Hepatocyte (in vitro differentiated cells): Measurements from ENCODE around the gene PTDSS2. TPM values are rescaled to one million over a fixed set of nuclear protein-coding genes. Genes with fewer than 3 reads are reported as not detected.

Experiments used
- DNase-seq: peaks from one replicate; pipeline ENCODE4 v3.0.0-alpha.2; 2016; ENCODE audit warnings: low spot score
- H2AFZ ChIP-seq: fragments of 200-600 bp; sonication (generic); 2 replicates; pipeline ENCODE4 v1.6.0; 2016; ENCODE audit warnings: antibody characterized with exemption, mild to moderate bottlenecking
- H3K27ac ChIP-seq: fragments of 200-600 bp; sonication (generic); 2 replicates; pipeline ENCODE4 v1.5.1; 2016; ENCODE audit warnings: mild to moderate bottlenecking
- H3K27me3 ChIP-seq: fragments of 200-600 bp; sonication (generic); 2 replicates; pipeline ENCODE4 v1.6.1; 2016
- H3K36me3 ChIP-seq: fragments of 200-600 bp; sonication (generic); replicated peaks from 2 replicates; pipeline ENCODE4 v1.5.1; 2016; ENCODE audit warnings: low read depth; ENCODE audit not compliant: insufficient read depth
- H3K4me1 ChIP-seq: fragments of 200-600 bp; sonication (generic); 2 replicates; pipeline ENCODE4 v1.5.1; 2016; ENCODE audit warnings: mild to moderate bottlenecking, moderate library complexity; ENCODE audit not compliant: insufficient read depth
- H3K4me2 ChIP-seq: fragments of 200-600 bp; sonication (generic); 2 replicates; pipeline ENCODE4 v1.6.0; 2016
- H3K4me3 ChIP-seq: fragments of 200-600 bp; sonication (generic); 2 replicates; pipeline ENCODE4 v1.5.1; 2016; ENCODE audit warnings: mild to moderate bottlenecking
- H3K79me2 ChIP-seq: fragments of 200-600 bp; sonication (generic); 2 replicates; pipeline ENCODE4 v1.6.0; 2017; ENCODE audit warnings: mild to moderate bottlenecking
- H3K9me2 ChIP-seq: fragments of 200-600 bp; sonication (generic); replicated peaks from 2 replicates; pipeline ENCODE4 v1.6.0; 2017; ENCODE audit warnings: mild to moderate bottlenecking; ENCODE audit not compliant: insufficient read depth
- H3K9me3 ChIP-seq: fragments of 200-600 bp; sonication (generic); 2 replicates; pipeline ENCODE4 v1.5.1; 2016; ENCODE audit warnings: low read depth, mild to moderate bottlenecking
- H4K20me1 ChIP-seq: fragments of 200-600 bp; sonication (generic); 2 replicates; pipeline ENCODE4 v1.6.0; 2016; ENCODE audit warnings: mild to moderate bottlenecking; ENCODE audit not compliant: insufficient read depth, poor library complexity, severe bottlenecking
- EZH2 ChIP-seq: fragments of 200-600 bp; sonication (generic); IDR thresholded peaks from 2 replicates; pipeline ENCODE4 v1.6.1; 2016; ENCODE audit warnings: antibody characterized with exemption, mild to moderate bottlenecking, borderline replicate concordance
- EZH2phosphoT487 ChIP-seq: fragments of 200-600 bp; sonication (generic); IDR thresholded peaks from one replicate; pipeline ENCODE4 v1.6.1; 2018; ENCODE audit warnings: antibody characterized with exemption, mild to moderate bottlenecking, low read depth, moderate library complexity; ENCODE audit not compliant: unreplicated experiment, severe bottlenecking
- WGBS: methylation state at CpG from one replicate; pipeline ENCODE4 v1.1.6; 2016; ENCODE audit warnings: low lambda C conversion rate; ENCODE audit errors: missing lambda C conversion rate; 5-methylcytosine and 5-hydroxymethylcytosine counted together
- polyA plus RNA-seq: library from polyadenylated mRNA; unstranded; fragments of >200 nt; fragmentation: Nextera tagmentation; extraction: Ambion mirVana; gene quantifications from 2 replicates; pipeline ENCODE4 v1.2.1, GENCODE V29; 2016
- total RNA-seq: library from RNA; depleted of rRNA; stranded (reverse); fragments of >200 nt; gene quantifications from 2 replicates; pipeline ENCODE4 v1.2.3, GENCODE V29; 2014
- TF ChIP-seq, protein P1 (sequence below): fragments of 200-600 bp; sonication (generic); IDR thresholded peaks from 2 replicates; pipeline ENCODE4 v1.5.1; 2016; ENCODE audit warnings: antibody characterized with exemption, mild to moderate bottlenecking; ENCODE audit not compliant: poor library complexity

Gene PTDSS2
- total and polyA plus RNA-seq, 2 experiments from 2014 or later = 31.5 to 50.8 TPM

- Histone ChIP-seq H3K79me2 (peaks cover 79% of the 10 kb centered on the region), H3K9me2 (no peaks in the 10 kb centered on the region), H3K4me2 (no peak overlapping the region), H3K4me1 (peaks cover 11% of the 10 kb centered on the region), H4K20me1 (peaks cover 6% of the 10 kb centered on the region), H2AFZ (no peak overlapping the region), H3K27ac (no peak overlapping the region), H3K4me3 (no peak overlapping the region), H3K27me3 (no peaks in the 10 kb centered on the region), H3K9me3 (no peaks in the 10 kb centered on the region), H3K36me3 (no peaks in the 10 kb centered on the region)
- DNase-seq = no peak
- no peak for TF ChIP-seq EZH2
- 87% methylated on average over 13 of the region's 14 CpGs for WGBS
Measured at GRCh38 chr11:454801-455565, 4.9 kb downstream of the PTDSS2 start.

- Histone ChIP-seq H4K20me1 (peaks cover 6% of the 10 kb centered on the region), H3K9me2 (no peaks in the 10 kb centered on the region), H3K4me3 (no peak overlapping the region), H3K27me3 (no peaks in the 10 kb centered on the region), H3K36me3 (no peaks in the 10 kb centered on the region), H2AFZ (no peak overlapping the region), H3K9me3 (no peaks in the 10 kb centered on the region), H3K4me1 (peaks cover 15% of the 10 kb centered on the region), H3K79me2 (peaks cover 76% of the 10 kb centered on the region), H3K27ac (no peak overlapping the region), H3K4me2 (no peak overlapping the region)
- 90% methylated on average over 23 of the region's 23 CpGs for WGBS
- no peak for DNase-seq
- TF ChIP-seq, protein P1, sequence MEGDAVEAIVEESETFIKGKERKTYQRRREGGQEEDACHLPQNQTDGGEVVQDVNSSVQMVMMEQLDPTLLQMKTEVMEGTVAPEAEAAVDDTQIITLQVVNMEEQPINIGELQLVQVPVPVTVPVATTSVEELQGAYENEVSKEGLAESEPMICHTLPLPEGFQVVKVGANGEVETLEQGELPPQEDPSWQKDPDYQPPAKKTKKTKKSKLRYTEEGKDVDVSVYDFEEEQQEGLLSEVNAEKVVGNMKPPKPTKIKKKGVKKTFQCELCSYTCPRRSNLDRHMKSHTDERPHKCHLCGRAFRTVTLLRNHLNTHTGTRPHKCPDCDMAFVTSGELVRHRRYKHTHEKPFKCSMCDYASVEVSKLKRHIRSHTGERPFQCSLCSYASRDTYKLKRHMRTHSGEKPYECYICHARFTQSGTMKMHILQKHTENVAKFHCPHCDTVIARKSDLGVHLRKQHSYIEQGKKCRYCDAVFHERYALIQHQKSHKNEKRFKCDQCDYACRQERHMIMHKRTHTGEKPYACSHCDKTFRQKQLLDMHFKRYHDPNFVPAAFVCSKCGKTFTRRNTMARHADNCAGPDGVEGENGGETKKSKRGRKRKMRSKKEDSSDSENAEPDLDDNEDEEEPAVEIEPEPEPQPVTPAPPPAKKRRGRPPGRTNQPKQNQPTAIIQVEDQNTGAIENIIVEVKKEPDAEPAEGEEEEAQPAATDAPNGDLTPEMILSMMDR = no peak
- TF ChIP-seq EZH2phosphoT487 (no peak), EZH2 (no peak)
Measured at GRCh38 chr11:455566-456147, 5.6 kb downstream of the PTDSS2 start.

- Histone ChIP-seq H3K27ac (no peak overlapping the region), H3K4me2 (no peak overlapping the region)
- 88% methylated on average over 7 of the region's 7 CpGs for WGBS
Measured at GRCh38 chr11:456533-456932, 6.5 kb downstream of the PTDSS2 start.

GRCh38 chr11:457111-457760 is 7.2 kb downstream of the PTDSS2 start:
- Histone ChIP-seq H2AFZ (no peak overlapping the region), H3K27me3 (no peaks in the 10 kb centered on the region), H4K20me1 (no peaks in the 10 kb centered on the region), H3K4me1 (peaks cover 7% of the 10 kb centered on the region), H3K4me2 (no peak overlapping the region), H3K9me3 (no peaks in the 10 kb centered on the region), H3K9me2 (no peaks in the 10 kb centered on the region), H3K27ac (no peak overlapping the region), H3K36me3 (no peaks in the 10 kb centered on the region), H3K4me3 (no peak overlapping the region), H3K79me2 (peaks cover 64% of the 10 kb centered on the region)
- WGBS = 87% methylated on average over 23 of the region's 23 CpGs
- DNase-seq = no peak
- TF ChIP-seq EZH2 = no peak
- TF ChIP-seq, protein P1 = no peak
- no peak for TF ChIP-seq EZH2phosphoT487

More at GRCh38 chr11:456533-456932, 6.5 kb downstream of the PTDSS2 start:
- no peak overlapping the region for H3K4me3 ChIP-seq
- no peak for DNase-seq
- H3K27me3 ChIP-seq = no peaks in the 10 kb centered on the region
- H3K9me3 ChIP-seq = no peaks in the 10 kb centered on the region
- H3K9me2 ChIP-seq = no peaks in the 10 kb centered on the region
- H4K20me1 ChIP-seq = peaks cover 1% of the 10 kb centered on the region
- no peak for TF ChIP-seq EZH2phosphoT487
- peaks cover 10% of the 10 kb centered on the region for H3K4me1 ChIP-seq
- no peaks in the 10 kb centered on the region for H3K36me3 ChIP-seq
- peaks cover 71% of the 10 kb centered on the region for H3K79me2 ChIP-seq
- no peak overlapping the region for H2AFZ ChIP-seq
